GM18526 (cell line): Measurements from ENCODE around the gene GALNT18.

ENCODE experiments used
- POLR2A ChIP-seq: IDR thresholded peaks from 3 replicates; pipeline ENCODE4 v1.6.1; 2011; ENCODE audit not compliant: insufficient read length; ENCODE audit errors: extremely low read depth

Gene GALNT18

GRCh38 chr11:11265320-11265719 is 356.5 kb downstream of the GALNT18 start:
- TF ChIP-seq POLR2A: no peak

GRCh38 chr11:11263238-11264005 is 358.4 kb downstream of the GALNT18 start:
- TF ChIP-seq POLR2A: no peak

- TF ChIP-seq POLR2A: no peak
Measured at GRCh38 chr11:11262171-11262920, 359.5 kb downstream of the GALNT18 start.

GRCh38 chr11:11261629-11262028 is 360.2 kb downstream of the GALNT18 start:
- TF ChIP-seq POLR2A: no peak

- no peak for TF ChIP-seq POLR2A
Measured at GRCh38 chr11:11260903-11261302, 360.9 kb downstream of the GALNT18 start.

GRCh38 chr11:11253995-11254394 is 367.8 kb downstream of the GALNT18 start:
- TF ChIP-seq POLR2A: no peak

DNA sequence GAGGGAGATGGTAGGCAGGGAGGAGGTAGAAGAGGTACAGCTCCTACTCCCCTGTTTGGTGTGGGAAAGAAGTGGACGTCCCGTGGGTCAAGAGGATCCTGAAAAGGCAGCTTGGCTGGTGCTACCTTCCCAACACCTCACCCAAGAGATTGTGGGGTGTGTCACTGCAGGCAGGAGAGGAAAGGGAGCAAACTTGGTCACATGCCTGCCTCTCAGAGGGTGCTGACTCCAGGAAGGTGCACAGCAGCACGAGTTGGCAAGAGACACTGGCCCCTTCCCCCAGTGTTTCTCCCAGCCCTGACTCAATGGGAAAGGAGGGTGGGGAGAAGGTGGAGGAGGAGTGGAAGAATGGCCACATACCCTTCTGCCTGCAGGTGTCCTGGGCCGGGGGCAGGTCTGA is 368.3 kb downstream of the GALNT18 start:
- no peak for TF ChIP-seq POLR2A

GRCh38 chr11:11252403-11252802 is 369.4 kb downstream of the GALNT18 start:
- TF ChIP-seq POLR2A: no peak

DNA sequence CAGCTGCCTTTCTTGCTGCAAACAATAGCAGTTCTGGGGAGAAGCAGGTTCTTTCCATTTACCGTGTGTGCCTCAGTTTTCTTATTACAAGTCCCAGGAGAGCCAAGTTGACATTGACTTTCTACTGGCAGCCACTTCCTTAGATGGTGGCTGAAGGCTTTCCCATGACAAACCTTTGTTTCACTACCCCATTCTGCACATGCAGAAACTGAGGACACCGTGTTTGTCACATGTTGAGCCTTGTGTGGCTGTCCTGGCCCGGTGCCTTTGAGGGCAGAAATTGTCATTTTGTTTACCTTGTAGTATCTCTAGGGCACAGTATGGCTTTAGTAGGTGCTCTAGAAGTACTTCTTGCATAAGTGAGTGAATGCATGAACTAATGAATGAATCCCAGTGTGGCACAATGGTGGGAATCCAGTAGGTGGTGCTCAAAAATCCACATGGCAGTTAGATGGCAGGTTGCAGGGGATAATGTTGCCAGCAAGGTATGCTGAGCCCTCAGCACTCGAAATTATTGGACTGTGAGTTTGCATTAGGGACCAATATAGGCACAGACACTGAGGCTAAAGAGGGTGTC is 370.3 kb downstream of the GALNT18 start:
- TF ChIP-seq POLR2A: no peak

DNA sequence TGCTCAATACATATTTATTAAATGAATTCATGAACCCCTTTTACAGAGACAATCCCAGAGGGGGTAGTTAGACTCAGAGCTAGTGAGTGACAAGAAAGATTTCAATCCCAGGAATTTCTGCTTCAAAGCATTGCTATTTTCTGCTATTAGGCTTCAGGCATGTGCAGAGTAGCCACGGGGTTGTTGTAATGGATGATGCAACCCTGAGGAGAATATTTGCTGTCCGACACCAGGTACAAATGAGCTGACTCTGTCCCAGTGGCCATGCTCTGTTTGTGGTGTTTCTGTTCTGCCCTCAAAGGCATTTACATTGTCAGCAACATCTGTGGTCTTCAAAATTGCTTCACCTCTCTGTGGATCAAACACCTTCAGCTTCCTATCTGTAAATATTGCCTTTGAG is 371.3 kb downstream of the GALNT18 start:
- TF ChIP-seq POLR2A: no peak

DNA sequence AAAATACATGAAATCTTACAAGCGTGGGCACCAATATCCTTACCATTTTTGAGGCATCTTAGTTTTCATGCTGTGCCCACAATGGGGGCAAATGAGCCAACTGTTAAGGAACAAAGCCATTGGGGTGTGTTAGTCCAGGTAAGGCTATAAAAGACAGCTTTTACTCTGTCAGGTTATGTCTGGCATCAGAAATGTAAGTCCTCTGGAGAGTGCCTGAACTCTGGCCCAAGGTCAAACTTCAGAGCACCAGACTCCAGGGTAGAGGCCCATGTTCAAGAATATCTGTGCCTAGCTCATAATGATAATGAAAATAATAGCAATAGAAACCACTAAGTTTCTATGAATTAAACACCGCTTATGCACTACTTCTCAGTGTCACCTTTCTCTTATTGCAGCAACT is 374.2 kb downstream of the GALNT18 start:
- TF ChIP-seq POLR2A: no peak

DNA sequence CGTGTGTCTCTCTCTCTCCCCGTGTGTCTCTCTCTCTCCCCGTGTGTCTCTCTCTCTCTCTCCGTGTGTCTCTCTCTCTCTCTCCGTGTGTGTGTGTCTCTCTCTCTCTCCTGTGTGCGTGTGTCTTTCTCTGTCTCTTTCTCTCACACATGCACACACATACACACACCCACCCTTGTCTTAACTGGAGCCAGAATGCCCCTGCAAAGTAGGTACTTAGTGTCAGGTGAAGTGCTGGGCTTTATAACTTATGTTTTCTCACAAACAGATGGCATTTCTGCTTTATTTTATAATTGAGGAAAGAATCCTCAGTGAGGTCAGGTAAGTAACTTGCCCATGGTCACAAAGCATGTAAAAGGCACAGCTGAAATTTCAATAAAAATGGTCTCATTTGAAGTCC is 374.7 kb downstream of the GALNT18 start:
- no peak for TF ChIP-seq POLR2A

GRCh38 chr11:11246166-11246565 is 375.6 kb downstream of the GALNT18 start:
- no peak for TF ChIP-seq POLR2A

- TF ChIP-seq POLR2A: no peak
Measured at GRCh38 chr11:11245453-11245852, 376.4 kb downstream of the GALNT18 start.

GRCh38 chr11:11244470-11245080 is 377.2 kb downstream of the GALNT18 start:
- no peak for TF ChIP-seq POLR2A
